NT2/D1 (cell line): ENCODE measurements around the gene TMEM132C.

Experiments
- DNase-seq: peaks from one replicate; pipeline ENCODE4 v3.0.0-alpha.2; 2011; ENCODE audit warnings: low read depth, low spot score
- H3K27me3 ChIP-seq: 2 replicates; pipeline ENCODE4 v1.6.0; 2011; ENCODE audit warnings: mild to moderate bottlenecking; ENCODE audit not compliant: insufficient read length, insufficient read depth
- H3K36me3 ChIP-seq: 2 replicates; pipeline ENCODE4 v1.6.1; 2011; ENCODE audit warnings: mild to moderate bottlenecking, low read length, mixed read lengths; ENCODE audit not compliant: insufficient read depth, insufficient read length
- H3K4me1 ChIP-seq: 2 replicates; pipeline ENCODE4 v1.5.1; 2011; ENCODE audit not compliant: insufficient read depth, insufficient read length
- H3K4me3 ChIP-seq: 2 replicates; pipeline ENCODE4 v1.5.1; 2011; ENCODE audit warnings: low read depth; ENCODE audit not compliant: insufficient read length
- H3K9ac ChIP-seq: 2 replicates; pipeline ENCODE4 v1.6.0; 2011; ENCODE audit warnings: low read depth; ENCODE audit not compliant: insufficient read length
- H3K9me3 ChIP-seq: 2 replicates; pipeline ENCODE4 v1.5.1; 2011; ENCODE audit warnings: mild to moderate bottlenecking, low read length; ENCODE audit not compliant: insufficient read depth
- SUZ12 ChIP-seq: IDR thresholded peaks from 2 replicates; pipeline ENCODE4 v1.6.1; 2011; ENCODE audit not compliant: insufficient read length, insufficient read depth; ENCODE audit errors: extremely low read depth
- YY1 ChIP-seq: IDR thresholded peaks from 2 replicates; pipeline ENCODE4 v1.6.1; 2011; ENCODE audit not compliant: insufficient read length, insufficient read depth
- ZNF274 ChIP-seq: IDR thresholded peaks from 2 replicates; pipeline ENCODE4 v1.6.1; 2011; ENCODE audit warnings: mild to moderate bottlenecking, low read depth, low read length

The TMEM132C gene

GRCh38 chr12:128266541-128267130, 334 bp upstream of the TMEM132C start:
- Histone ChIP-seq H3K4me3 (peak overlapping the region; percentile 56), H3K9ac (peak overlapping the region; percentile 46), H3K27me3 (peaks cover 52% of the 10 kb centered on the region), H3K4me1 (peaks cover 7% of the 10 kb centered on the region), H3K9me3 (peaks cover 11% of the 10 kb centered on the region), H3K36me3 (no peaks in the 10 kb centered on the region)
- DNase-seq: no peak
- TF ChIP-seq YY1 (no peak), SUZ12 (no peak), ZNF274 (no peak)

DNA sequence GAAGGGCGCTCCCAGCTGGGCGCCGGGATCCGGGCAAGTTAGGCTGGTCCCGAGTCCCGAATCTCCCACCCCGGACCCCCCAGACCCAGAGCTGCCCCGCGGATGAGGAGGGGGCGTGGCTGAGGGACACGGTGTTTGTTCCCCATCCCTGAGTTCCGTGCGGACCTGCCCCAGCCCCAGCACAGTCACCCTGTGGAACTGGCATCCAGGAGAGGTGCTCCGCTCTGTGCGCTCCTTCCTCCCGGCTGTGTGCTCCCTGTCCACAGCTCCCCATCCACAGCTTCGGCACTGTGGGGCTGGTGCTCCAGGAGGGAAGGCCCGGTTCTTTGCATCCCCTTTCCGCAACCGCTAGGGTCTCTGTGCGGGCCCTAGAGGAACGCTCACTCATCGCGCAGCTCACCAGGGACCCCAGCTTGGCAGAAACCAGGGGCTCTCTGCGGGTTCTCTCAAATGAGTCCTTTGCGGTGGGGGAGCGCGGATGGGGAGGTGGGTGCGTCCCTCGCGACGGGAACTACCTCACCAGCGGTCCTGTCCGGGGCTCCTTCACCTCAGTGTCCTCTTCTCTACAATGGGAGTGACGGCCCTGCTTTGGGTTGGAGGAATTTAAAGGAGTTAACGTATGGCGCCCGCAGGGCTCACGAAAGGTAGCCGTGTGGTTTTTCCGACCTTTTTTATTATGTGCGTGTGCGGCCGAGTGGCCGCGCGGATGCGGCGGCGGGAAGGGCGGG, 845 bp downstream of the TMEM132C start:
- peaks cover 7% of the 10 kb centered on the region for H3K4me1 ChIP-seq
- peaks cover 13% of the 10 kb centered on the region for H3K9me3 ChIP-seq
- DNase-seq: no peak
- peaks cover 52% of the 10 kb centered on the region for H3K27me3 ChIP-seq
- TF ChIP-seq YY1 (no peak), ZNF274 (no peak), SUZ12 (no peak)
- no peaks in the 10 kb centered on the region for H3K36me3 ChIP-seq
- H3K4me3 ChIP-seq: peak overlapping the region; percentile 75
- peak overlapping the region; percentile 72 for H3K9ac ChIP-seq

- peaks cover 7% of the 10 kb centered on the region for H3K4me1 ChIP-seq
- DNase-seq: no peak
- peak overlapping the region; percentile 75 for H3K4me3 ChIP-seq
- H3K27me3 ChIP-seq: peaks cover 52% of the 10 kb centered on the region
- H3K9me3 ChIP-seq: peaks cover 20% of the 10 kb centered on the region
- TF ChIP-seq ZNF274 (no peak), YY1 (no peak)
- H3K9ac ChIP-seq: peak overlapping the region; percentile 72
- H3K36me3 ChIP-seq: no peaks in the 10 kb centered on the region
These were observed 1.5 kb downstream of the TMEM132C start for GRCh38 chr12:128268379-128268995.

DNA sequence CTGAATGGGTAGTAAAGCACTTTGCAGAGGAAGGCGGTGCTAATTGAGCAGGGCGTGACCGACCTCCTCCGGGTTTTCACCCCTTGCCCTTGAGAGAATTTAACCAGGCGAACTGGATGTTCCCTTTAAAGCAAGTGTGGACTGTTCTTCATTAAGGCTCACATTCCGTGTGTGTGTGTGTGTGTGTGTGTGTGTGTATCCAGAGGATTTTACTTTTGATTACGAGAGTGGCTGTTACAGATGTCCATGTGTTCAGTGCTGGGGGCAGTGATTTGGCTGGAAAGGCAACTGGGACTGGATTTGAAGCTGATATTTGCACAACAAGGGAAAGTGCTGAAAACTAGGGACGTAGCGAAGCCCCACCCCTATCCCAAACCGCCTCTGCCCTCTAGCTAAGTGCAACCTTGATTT, 2.2 kb downstream of the TMEM132C start:
- DNase-seq: no peak
- H3K27me3 ChIP-seq: peaks cover 52% of the 10 kb centered on the region

GRCh38 chr12:128276471-128276870, 9.5 kb downstream of the TMEM132C start:
- H3K9ac ChIP-seq: no peak overlapping the region
- H3K4me3 ChIP-seq: no peak overlapping the region
- TF ChIP-seq SUZ12 (no peak), ZNF274 (no peak), YY1 (no peak)

More for the DNA sequence above, 2.2 kb downstream of the TMEM132C start:
- Histone ChIP-seq H3K9ac (no peak overlapping the region), H3K4me1 (peaks cover 7% of the 10 kb centered on the region), H3K4me3 (peak overlapping the region; percentile 5), H3K36me3 (no peaks in the 10 kb centered on the region), H3K9me3 (peaks cover 21% of the 10 kb centered on the region)
- TF ChIP-seq SUZ12 (no peak), YY1 (no peak), ZNF274 (no peak)

GRCh38 chr12:128286970-128287369, 20.0 kb downstream of the TMEM132C start:
- TF ChIP-seq SUZ12: no peak
- no peak for TF ChIP-seq ZNF274
- TF ChIP-seq YY1: no peak
- Histone ChIP-seq H3K9ac (no peak overlapping the region), H3K36me3 (no peaks in the 10 kb centered on the region), H3K4me1 (no peaks in the 10 kb centered on the region), H3K9me3 (peaks cover 11% of the 10 kb centered on the region; the same call in 1 of the 2 replicates), H3K27me3 (no peaks in the 10 kb centered on the region), H3K4me3 (no peak overlapping the region)
- DNase-seq: no peak

More at GRCh38 chr12:128276471-128276870, 9.5 kb downstream of the TMEM132C start:
- Histone ChIP-seq H3K9me3 (peaks cover 25% of the 10 kb centered on the region), H3K36me3 (no peaks in the 10 kb centered on the region), H3K4me1 (no peaks in the 10 kb centered on the region), H3K27me3 (no peaks in the 10 kb centered on the region)
- DNase-seq: no peak

DNA sequence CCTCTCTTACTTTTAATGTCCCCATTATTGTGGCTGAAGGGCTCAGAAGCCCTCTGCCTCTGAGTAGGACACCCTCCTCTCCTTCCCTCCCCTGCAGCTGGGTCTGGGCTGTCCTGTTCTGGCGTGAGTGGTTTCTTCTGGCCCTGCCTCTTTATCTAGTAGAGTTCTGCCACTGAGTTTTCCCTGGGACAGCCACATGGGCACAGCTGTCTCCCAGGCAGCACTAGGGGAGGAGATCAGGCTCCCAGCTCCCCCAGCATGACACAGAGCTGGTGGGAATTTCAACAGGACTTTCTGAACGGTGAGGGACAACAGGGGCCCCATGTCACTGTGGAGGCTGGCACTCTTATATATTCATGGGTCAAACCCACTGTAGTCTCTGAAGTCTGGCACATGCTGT, 21.4 kb downstream of the TMEM132C start:
- no peak for TF ChIP-seq SUZ12
- TF ChIP-seq YY1: no peak
- TF ChIP-seq ZNF274: no peak

More for the DNA sequence above, 21.4 kb downstream of the TMEM132C start:
- no peak for DNase-seq
- Histone ChIP-seq H3K9me3 (peaks cover 4% of the 10 kb centered on the region; the same call in 1 of the 2 replicates), H3K4me1 (no peaks in the 10 kb centered on the region), H3K36me3 (no peaks in the 10 kb centered on the region), H3K4me3 (no peak overlapping the region), H3K9ac (no peak overlapping the region), H3K27me3 (no peaks in the 10 kb centered on the region)
